GM12878 (cell line): Measurements from ENCODE around the gene NUP210. TPM values are rescaled to one million over a fixed set of nuclear protein-coding genes. Genes with fewer than 3 reads are reported as not detected.

ENCODE experiments used
- ATAC-seq: fragments of 200-7000 bp; cut with Tn5 transposase; 3 replicates; pipeline ENCODE4 v1.9.1; 2020; ENCODE audit warnings: mild to moderate bottlenecking, moderate library complexity
- BruUV-seq: library from RNA; stranded (reverse); fragments of 400-500 nt; replicated peaks from 2 replicates; lab custom pipeline; 2021; lab: Mats Ljungman, UMichigan
- CTCF ChIA-PET: fragments of 300-600 bp; sonication (Branson Sonifier 250); formaldehyde crosslinking; extraction: SDS; loops from one replicate; lab custom pipeline; 2021; ENCODE audit warnings: inconsistent platforms; lab: Yijun Ruan, JAX
- POLR2A ChIA-PET: fragments of 350-600 bp; formaldehyde crosslinking; extraction: SDS; loops from one replicate; lab custom pipeline; 2021; ENCODE audit warnings: inconsistent platforms; lab: Charles Lee
- RAD21 ChIA-PET: fragments of 300-600 bp; sonication (Branson Sonifier 250); formaldehyde crosslinking; loops from one replicate; lab custom pipeline; 2023; ENCODE audit warnings: antibody characterized with exemption; ENCODE audit not compliant: unreplicated experiment; lab: Charles Lee
- SMC1A ChIA-PET: fragments of 300-600 bp; sonication (Branson Sonifier 250); formaldehyde crosslinking; loops from one replicate; lab custom pipeline; 2023; ENCODE audit not compliant: unreplicated experiment, uncharacterized antibody; lab: Charles Lee
- DNase-seq: peaks from one replicate; pipeline ENCODE4 v3.0.0-alpha.2; 2011; ENCODE audit warnings: low read depth, low spot score
- FAIRE-seq: peaks from 3 replicates; lab custom pipeline; 2011; peaks lifted over from hg19 to GRCh38; lab: Jason Lieb, UNC
- H2AFZ ChIP-seq: 2 replicates; pipeline ENCODE4 v1.6.0; 2011; ENCODE audit warnings: low read depth, low read length, control low read depth; ENCODE audit not compliant: control insufficient read depth
- H3K27ac ChIP-seq: 2 replicates; pipeline ENCODE4 v1.5.1; 2011; ENCODE audit warnings: control low read depth; ENCODE audit not compliant: control insufficient read depth, insufficient read depth
- H3K27me3 ChIP-seq, 2 experiments: replicated peaks in 1 of 2; 2 replicates each; pipeline versions ENCODE4 v1.6.0 to v1.6.1; 2011; ENCODE audit warnings: low read length in 1 of 2; ENCODE audit not compliant: control insufficient read depth in 2 of 2, insufficient read depth in 2 of 2
- H3K36me3 ChIP-seq, 2 experiments: 2 replicates each; pipeline ENCODE4 v1.5.1; 2011; ENCODE audit warnings: low read length in 1 of 2; ENCODE audit not compliant: control insufficient read depth in 2 of 2, insufficient read depth in 2 of 2
- H3K4me1 ChIP-seq: 2 replicates; pipeline ENCODE4 v1.6.1; 2011; ENCODE audit warnings: mild to moderate bottlenecking, low read length, moderate library complexity, mixed read lengths; ENCODE audit not compliant: control insufficient read depth, insufficient read depth
- H3K4me2 ChIP-seq: 2 replicates; pipeline ENCODE4 v1.6.0; 2011; ENCODE audit warnings: control low read depth; ENCODE audit not compliant: control insufficient read depth, insufficient read depth
- H3K4me3 ChIP-seq: fragments of 200-600 bp; sonication (generic); 2 replicates; pipeline ENCODE4 v1.5.1; 2016
- H3K79me2 ChIP-seq: 2 replicates; pipeline ENCODE4 v1.6.0; 2011; ENCODE audit warnings: low read length; ENCODE audit not compliant: control insufficient read depth, insufficient read depth
- H3K9ac ChIP-seq: 2 replicates; pipeline ENCODE4 v1.8.0; 2011; ENCODE audit warnings: low read length, control low read depth, mixed read lengths; ENCODE audit not compliant: control insufficient read depth, insufficient read depth
- H3K9me3 ChIP-seq: replicated peaks from 3 replicates; pipeline ENCODE4 v1.5.1; 2011; ENCODE audit warnings: mild to moderate bottlenecking, low read length; ENCODE audit not compliant: control insufficient read depth, insufficient read depth
- H4K20me1 ChIP-seq: 2 replicates; pipeline ENCODE4 v1.6.0; 2011; ENCODE audit not compliant: control insufficient read depth, insufficient read depth
- CHD4 ChIP-seq: fragments of 200-600 bp; sonication (generic); IDR thresholded peaks from 2 replicates; pipeline ENCODE4 v1.6.1; 2016; ENCODE audit warnings: mild to moderate bottlenecking
- FOXM1 ChIP-seq: IDR thresholded peaks from 2 replicates; pipeline ENCODE4 v1.6.1; 2012; ENCODE audit warnings: low read depth, mild to moderate bottlenecking, inconsistent platforms, low read length, moderate library complexity
- KDM1A ChIP-seq: fragments of 200-600 bp; sonication (generic); IDR thresholded peaks from 2 replicates; pipeline ENCODE4 v1.6.1; 2016; ENCODE audit warnings: borderline replicate concordance
- MEF2B ChIP-seq: fragments of 450-650 bp; IDR thresholded peaks from 2 replicates; pipeline ENCODE4 v1.6.1; 2018; ENCODE audit warnings: mild to moderate bottlenecking, moderate library complexity; ENCODE audit not compliant: partially characterized antibody, poor library complexity, severe bottlenecking
- NFYB ChIP-seq: IDR thresholded peaks from 2 replicates; pipeline ENCODE4 v1.6.1; 2011; ENCODE audit warnings: low read depth, mild to moderate bottlenecking, low read length, improper control_type of control experiment, moderate library complexity; ENCODE audit not compliant: insufficient read depth
- NR2C2 ChIP-seq: IDR thresholded peaks from 2 replicates; pipeline ENCODE4 v1.6.1; 2011; ENCODE audit warnings: borderline replicate concordance, low read depth; ENCODE audit not compliant: control insufficient read depth, insufficient read length
- NR2F1 ChIP-seq: fragments of 450-650 bp; conservative IDR thresholded peaks from 2 replicates; pipeline ENCODE4 v1.6.1; 2017; ENCODE audit warnings: mild to moderate bottlenecking
- PAX5 ChIP-seq: IDR thresholded peaks from 2 replicates; pipeline ENCODE4 v1.6.1; 2011; ENCODE audit warnings: low read depth, low read length, borderline replicate concordance
- RCOR1 ChIP-seq: conservative IDR thresholded peaks from 2 replicates; pipeline ENCODE4 v1.6.1; 2012; ENCODE audit warnings: low read depth, low read length, improper control_type of control experiment
- SIN3A ChIP-seq: IDR thresholded peaks from 2 replicates; pipeline ENCODE4 v1.6.1; 2012; ENCODE audit warnings: low read depth, low read length, improper control_type of control experiment
- SMAD1 ChIP-seq: fragments of 450-650 bp; IDR thresholded peaks from 2 replicates; pipeline ENCODE4 v1.6.1; 2018; ENCODE audit warnings: mild to moderate bottlenecking, low read depth; ENCODE audit not compliant: partially characterized antibody
- SMC3 ChIP-seq: IDR thresholded peaks from 2 replicates; pipeline ENCODE4 v1.6.1; 2011; ENCODE audit warnings: low read length, improper control_type of control experiment, borderline replicate concordance
- SREBF2 ChIP-seq: IDR thresholded peaks from 2 replicates; pipeline ENCODE4 v1.6.1; 2012; ENCODE audit warnings: mild to moderate bottlenecking, low read length
- SUPT20H ChIP-seq: IDR thresholded peaks from 2 replicates; pipeline ENCODE4 v1.6.1; 2011; ENCODE audit warnings: low read depth, mild to moderate bottlenecking, low read length, moderate library complexity, borderline replicate concordance; ENCODE audit not compliant: control insufficient read depth
- ZNF24 ChIP-seq: fragments of 450-650 bp; IDR thresholded peaks from 2 replicates; pipeline ENCODE4 v1.6.1; 2017; ENCODE audit warnings: antibody characterized with exemption, mild to moderate bottlenecking
- ZNF687 ChIP-seq: fragments of 450-650 bp; IDR thresholded peaks from 2 replicates; pipeline ENCODE4 v1.6.1; 2017; ENCODE audit warnings: mild to moderate bottlenecking, moderate library complexity
- WGBS: methylation state at CpG from one replicate; pipeline ENCODE4 v1.1.6; 2016; ENCODE audit warnings: low lambda C conversion rate; ENCODE audit not compliant: insufficient replicate concordance, insufficient coverage; ENCODE audit errors: missing lambda C conversion rate; 5-methylcytosine and 5-hydroxymethylcytosine counted together
- in situ Hi-C: fragments of 300-500 bp; cut with MboI; formaldehyde crosslinking; loops from 9 replicates; pipeline ENCODE4 v1.14.3; 2018; ENCODE audit warnings: mixed read lengths
- intact Hi-C: fragments of 100-400 bp; cut with micrococcal nuclease; formaldehyde crosslinking; loops from one replicate; pipeline ENCODE4 v1.14.2; 2022; ENCODE audit not compliant: unreplicated experiment
- polyA plus RNA-seq, 11 experiments: library from polyadenylated mRNA; depleted of rRNA in 4 of 11; unstranded in 6 of 11; stranded (reverse) in 5 of 11; fragments of >200 nt; fragmentation: Nextera tagmentation in 4 of 11; fragmentation: Illumina TruSeq in 1 of 11; extraction: Ambion mirVana in 4 of 11; extraction: Trizol in 1 of 11; gene quantifications; 1 replicate in 1 of 11; 2 replicates in 10 of 11; pipeline versions ENCODE4 v1.2.1 to v1.2.3, GENCODE V29; 2011 to 2016; ENCODE audit warnings: inconsistent platforms in 2 of 11, missing spikeins in 2 of 11, low read depth in 1 of 11
- total RNA-seq, 4 experiments: library from RNA; depleted of rRNA in 3 of 4; stranded (reverse); fragments of >200 nt in 3 of 4; fragmentation: Illumina TruSeq in 1 of 4; extraction: Trizol in 1 of 4; gene quantifications; 2 replicates each; pipeline versions ENCODE4 v1.2.1 to v1.2.3, GENCODE V29; 2013 to 2021
- TF ChIP-seq, protein P1 (sequence below): fragments of 450-650 bp; IDR thresholded peaks from 2 replicates; pipeline ENCODE4 v1.6.1; 2016; ENCODE audit warnings: mild to moderate bottlenecking

Gene NUP210
- total and polyA plus RNA-seq, 10 of the 15 experiments (the other 5 are each of a cell fraction or from before 2014, with no cell fraction given): 2.9 to 150 (median 76.0) TPM

- Histone ChIP-seq H3K79me2 (no peaks in the 10 kb centered on the region), H2AFZ (no peak overlapping the region), H3K9me3 (peaks cover 17% of the 10 kb centered on the region; the same call in 2 of the 3 replicates), H4K20me1 (no peaks in the 10 kb centered on the region), H3K36me3 (no peaks in the 10 kb centered on the region), H3K27ac (no peak overlapping the region), H3K27me3 (peaks cover 11 to 31% of the 10 kb centered on the region in 2 experiments), H3K9ac (no peak overlapping the region), H3K4me3 (no peak overlapping the region), H3K4me2 (no peak overlapping the region), H3K4me1 (no peaks in the 10 kb centered on the region)
- ChIA-PET POLR2A (interaction anchor here (0.6 kb wide), 1 partner anchor 15 kb away, joined by 6 read pairs; no protein-coding TSS in a partner anchor), RAD21 (no interaction called here), CTCF (interaction anchor here (1.4 kb wide), 1 partner anchor 169 kb away, joined by 4 read pairs; no protein-coding TSS in a partner anchor), SMC1A (interaction anchor here (0.5 to 1.3 kb wide), 2 partner anchors 30 to 168 kb away, joined by 3 to 5 read pairs; no protein-coding TSS in a partner anchor)
- WGBS: 100% methylated on average over 1 of the region's 1 CpG
- intact Hi-C loops (no loop called here), in situ Hi-C loops (no loop called here)
- BruUV-seq: no TSS peak
- ATAC-seq: no peak
- no peak for FAIRE-seq
- no peak for DNase-seq
- TF ChIP-seq KDM1A (no peak), SMAD1 (no peak), NR2F1 (no peak), RCOR1 (no peak), MEF2B (no peak), SMC3 (no peak), SUPT20H (no peak), ZNF24 (no peak), FOXM1 (no peak), SIN3A (no peak), ZNF687 (no peak), SREBF2 (no peak), CHD4 (no peak), NFYB (no peak), NR2C2 (no peak), PAX5 (no peak)
- TF ChIP-seq, protein P1, sequence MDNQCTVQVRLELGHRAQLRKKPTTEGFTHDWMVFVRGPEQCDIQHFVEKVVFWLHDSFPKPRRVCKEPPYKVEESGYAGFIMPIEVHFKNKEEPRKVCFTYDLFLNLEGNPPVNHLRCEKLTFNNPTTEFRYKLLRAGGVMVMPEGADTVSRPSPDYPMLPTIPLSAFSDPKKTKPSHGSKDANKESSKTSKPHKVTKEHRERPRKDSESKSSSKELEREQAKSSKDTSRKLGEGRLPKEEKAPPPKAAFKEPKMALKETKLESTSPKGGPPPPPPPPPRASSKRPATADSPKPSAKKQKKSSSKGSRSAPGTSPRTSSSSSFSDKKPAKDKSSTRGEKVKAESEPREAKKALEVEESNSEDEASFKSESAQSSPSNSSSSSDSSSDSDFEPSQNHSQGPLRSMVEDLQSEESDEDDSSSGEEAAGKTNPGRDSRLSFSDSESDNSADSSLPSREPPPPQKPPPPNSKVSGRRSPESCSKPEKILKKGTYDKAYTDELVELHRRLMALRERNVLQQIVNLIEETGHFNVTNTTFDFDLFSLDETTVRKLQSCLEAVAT: no peak
Measured at GRCh38 chr3:13283877-13284264, 136.3 kb downstream of the NUP210 start.
